GM12878 (cell line): ENCODE measurements around the gene PPDPF. TPM values are rescaled to one million over a fixed set of nuclear protein-coding genes. Genes with fewer than 3 reads are reported as not detected.
A peak's percentile ranks its signal among the peaks of the same experiment; 100 is the strongest.

ENCODE experiments used
- BACH1 ChIP-seq: fragments of 450-650 bp; IDR thresholded peaks from 2 replicates; pipeline ENCODE4 v1.6.1; 2017; ENCODE audit warnings: mild to moderate bottlenecking, borderline replicate concordance
- CEBPB ChIP-seq, 2 experiments: fragments of 150-350 bp in 1 of 2; IDR thresholded peaks; 2 replicates each; pipeline ENCODE4 v1.6.1; 2012 to 2014; ENCODE audit warnings: low read depth in 2 of 2, low read length in 2 of 2, borderline replicate concordance in 1 of 2, inconsistent platforms in 1 of 2
- CUX1 ChIP-seq: IDR thresholded peaks from 2 replicates; pipeline ENCODE4 v1.6.1; 2012; ENCODE audit warnings: improper control_type of control experiment, low read depth, low read length; ENCODE audit not compliant: insufficient replicate concordance
- E2F4 ChIP-seq: IDR thresholded peaks from 2 replicates; pipeline ENCODE4 v1.6.1; 2012; ENCODE audit warnings: low read depth, low read length, improper control_type of control experiment
- MAX ChIP-seq: IDR thresholded peaks from 2 replicates; pipeline ENCODE4 v1.6.1; 2012; ENCODE audit warnings: low read depth, low read length, improper control_type of control experiment
- NRF1 ChIP-seq: conservative IDR thresholded peaks from 2 replicates; pipeline ENCODE4 v1.6.1; 2011; ENCODE audit warnings: mild to moderate bottlenecking, low read depth, low read length, improper control_type of control experiment
- POLR2A ChIP-seq: IDR thresholded peaks from 2 replicates; pipeline ENCODE4 v1.6.1; 2011; ENCODE audit warnings: low read depth, mild to moderate bottlenecking, low read length
- POLR2AphosphoS2 ChIP-seq: IDR thresholded peaks from 2 replicates; pipeline ENCODE4 v1.6.1; 2011; ENCODE audit warnings: low read depth, mild to moderate bottlenecking, low read length, improper control_type of control experiment, moderate library complexity
- POLR2AphosphoS5 ChIP-seq: IDR thresholded peaks from 2 replicates; pipeline ENCODE4 v1.6.1; 2011; ENCODE audit warnings: mild to moderate bottlenecking, low read length, inconsistent platforms
- POU2F2 ChIP-seq: IDR thresholded peaks from 3 replicates; pipeline ENCODE4 v1.6.1; 2011; ENCODE audit warnings: low read depth, mild to moderate bottlenecking, low read length, borderline replicate concordance
- REST ChIP-seq: IDR thresholded peaks from 2 replicates; pipeline ENCODE4 v1.6.1; 2012; ENCODE audit warnings: mild to moderate bottlenecking, low read depth, low read length
- RFX5 ChIP-seq: IDR thresholded peaks from 2 replicates; pipeline ENCODE4 v1.6.1; 2011; ENCODE audit warnings: low read depth, low read length, improper control_type of control experiment
- SMAD5 ChIP-seq: IDR thresholded peaks from 2 replicates; pipeline ENCODE4 v1.6.1; 2016; ENCODE audit warnings: antibody characterized with exemption, low read depth
- SP1 ChIP-seq: IDR thresholded peaks from one replicate; pipeline ENCODE4 v1.6.1; 2011; ENCODE audit warnings: low read depth, low read length
- TARDBP ChIP-seq: IDR thresholded peaks from 2 replicates; pipeline ENCODE4 v1.6.1; 2016; ENCODE audit warnings: borderline replicate concordance
- ZNF592 ChIP-seq: fragments of 450-650 bp; IDR thresholded peaks from 2 replicates; pipeline ENCODE4 v1.6.1; 2017; ENCODE audit warnings: mild to moderate bottlenecking, moderate library complexity
- ZNF622 ChIP-seq: fragments of 450-650 bp; IDR thresholded peaks from 2 replicates; pipeline ENCODE4 v1.6.1; 2017; ENCODE audit warnings: mild to moderate bottlenecking, inconsistent platforms
- polyA plus RNA-seq, 11 experiments: library from polyadenylated mRNA; depleted of rRNA in 4 of 11; unstranded in 6 of 11; stranded (reverse) in 5 of 11; fragments of >200 nt; fragmentation: Nextera tagmentation in 4 of 11; fragmentation: Illumina TruSeq in 1 of 11; extraction: Ambion mirVana in 4 of 11; extraction: Trizol in 1 of 11; gene quantifications; 1 replicate in 1 of 11; 2 replicates in 10 of 11; pipeline versions ENCODE4 v1.2.1 to v1.2.3, GENCODE V29; 2011 to 2016; ENCODE audit warnings: inconsistent platforms in 2 of 11, missing spikeins in 2 of 11, low read depth in 1 of 11
- total RNA-seq, 4 experiments: library from RNA; depleted of rRNA in 3 of 4; stranded (reverse); fragments of >200 nt in 3 of 4; fragmentation: Illumina TruSeq in 1 of 4; extraction: Trizol in 1 of 4; gene quantifications; 2 replicates each; pipeline versions ENCODE4 v1.2.1 to v1.2.3, GENCODE V29; 2013 to 2021

PPDPF gene
- total and polyA plus RNA-seq, 10 of the 15 experiments (the other 5 are each of a cell fraction or from before 2014, with no cell fraction given) = 0.32 to 154 (median 22.8) TPM

- TF ChIP-seq POU2F2 (peak; percentile 65; the same call in 1 of the 3 replicates), RFX5 (no peak), CEBPB (IDR thresholded peaks at IDR 0.05; ENCODE audit: borderline replicate concordance in 1 of 2, low read depth in 2 of 2, low read length in 2 of 2) (no peak), ZNF592 (no peak), BACH1 (peak; percentile 57), MAX (0 out of 2 replicates have a peak, but pooled peaks have one; percentile 23), E2F4 (no peak), CUX1 (no peak), TARDBP (no peak), SP1 (peak; percentile 81), POLR2AphosphoS5 (peak; percentile 89), POLR2A (peak; percentile 88), POLR2AphosphoS2 (peak; percentile 73; the same call in 1 of the 2 replicates), ZNF622 (no peak), REST (no peak), NRF1 (peak; percentile 65), SMAD5 (no peak)
Measured at GRCh38 chr20:63520504-63520933, at the start of gene PPDPF (continued).
